GM12892 (cell line): Measurements from ENCODE around the gene HP1BP3. TPM values are rescaled to one million over a fixed set of nuclear protein-coding genes. Genes with fewer than 3 reads are reported as not detected.

Source experiments
- DNase-seq: peaks from one replicate; pipeline ENCODE4 v3.0.0; 2011; ENCODE audit not compliant: insufficient read length
- FAIRE-seq: peaks from 2 replicates; lab custom pipeline; 2011; peaks lifted over from hg19 to GRCh38; lab: Jason Lieb, UNC
- POLR2A ChIP-seq: IDR thresholded peaks from 2 replicates; pipeline ENCODE4 v1.6.1; 2011; ENCODE audit warnings: low read depth, low read length, control low read depth
- POLR2AphosphoS5 ChIP-seq: IDR thresholded peaks from 2 replicates; pipeline ENCODE4 v1.6.1; 2011; ENCODE audit warnings: low read depth, low read length, control low read depth
- TAF1 ChIP-seq: IDR thresholded peaks from 2 replicates; pipeline ENCODE4 v1.6.1; 2011; ENCODE audit warnings: low read depth, mild to moderate bottlenecking, control low read depth, low read length, borderline replicate concordance
- polyA plus RNA-seq: library from polyadenylated mRNA; unstranded; fragments of >200 nt; gene quantifications from one replicate; pipeline ENCODE4 v1.2.1, GENCODE V29; 2012; ENCODE audit warnings: missing spikeins, inconsistent platforms; ENCODE audit not compliant: missing spikeins

HP1BP3 gene, protein sequence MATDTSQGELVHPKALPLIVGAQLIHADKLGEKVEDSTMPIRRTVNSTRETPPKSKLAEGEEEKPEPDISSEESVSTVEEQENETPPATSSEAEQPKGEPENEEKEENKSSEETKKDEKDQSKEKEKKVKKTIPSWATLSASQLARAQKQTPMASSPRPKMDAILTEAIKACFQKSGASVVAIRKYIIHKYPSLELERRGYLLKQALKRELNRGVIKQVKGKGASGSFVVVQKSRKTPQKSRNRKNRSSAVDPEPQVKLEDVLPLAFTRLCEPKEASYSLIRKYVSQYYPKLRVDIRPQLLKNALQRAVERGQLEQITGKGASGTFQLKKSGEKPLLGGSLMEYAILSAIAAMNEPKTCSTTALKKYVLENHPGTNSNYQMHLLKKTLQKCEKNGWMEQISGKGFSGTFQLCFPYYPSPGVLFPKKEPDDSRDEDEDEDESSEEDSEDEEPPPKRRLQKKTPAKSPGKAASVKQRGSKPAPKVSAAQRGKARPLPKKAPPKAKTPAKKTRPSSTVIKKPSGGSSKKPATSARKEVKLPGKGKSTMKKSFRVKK
- polyA plus RNA-seq = 110 TPM

DNA sequence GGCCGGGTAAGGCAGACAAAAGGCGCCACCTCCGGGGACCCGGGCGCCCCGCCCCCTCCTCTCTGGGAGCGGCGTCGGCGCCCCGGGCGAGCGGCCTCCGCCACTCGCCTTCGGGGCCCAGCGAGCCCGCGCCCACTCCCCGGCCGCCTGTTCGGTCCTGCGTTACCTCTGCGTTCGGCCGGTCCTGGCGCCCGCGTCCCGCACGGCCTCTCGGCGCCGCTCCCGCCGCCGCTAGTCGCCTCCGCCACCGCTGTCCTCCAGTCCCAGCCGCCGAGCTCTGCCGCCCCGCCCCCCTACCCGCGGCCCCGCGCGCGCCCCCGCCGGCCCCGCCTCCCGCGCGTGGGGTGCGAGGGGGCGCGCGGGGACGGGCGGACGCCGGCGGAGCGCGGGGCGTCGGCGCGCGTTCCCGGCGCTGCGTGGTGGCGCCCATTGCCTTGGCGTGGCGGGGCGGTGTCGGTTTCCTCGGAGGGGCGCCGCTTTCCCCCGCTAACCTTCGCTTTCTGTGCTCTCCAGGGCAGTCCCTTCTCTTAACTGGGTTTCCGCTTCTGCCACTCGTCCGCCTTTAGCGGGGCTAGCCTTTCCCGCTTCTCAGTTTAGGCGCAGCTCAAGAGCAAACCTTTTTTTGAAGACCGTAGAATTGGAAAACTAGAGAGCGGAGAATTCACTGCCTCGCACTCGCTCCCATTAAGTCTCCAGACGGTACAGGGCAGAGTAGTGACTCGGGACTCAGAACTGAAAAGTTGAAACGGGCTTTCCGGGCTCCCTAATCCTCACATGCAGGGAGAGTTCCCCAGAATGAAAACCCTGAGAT, at the start of gene HP1BP3:
Gene HP1BP3, minus strand, starts transcription at position 279 of the 811 bp plus-strand sequence. CDS start 6,867 bp downstream, outside the sequence.
- DNase-seq (peak; percentile 62), FAIRE-seq (peak; percentile 87)
- TF ChIP-seq POLR2AphosphoS5 = peak; percentile 50
- peak; percentile 81 for TF ChIP-seq POLR2A
- TF ChIP-seq TAF1 = 0 out of 2 replicates have a peak, but pooled peaks have one; percentile 9

- DNase-seq (no peak), FAIRE-seq (no peak)
These were observed 49.1 kb upstream of the HP1BP3 start for GRCh38 chr1:20836230-20836629.

DNA sequence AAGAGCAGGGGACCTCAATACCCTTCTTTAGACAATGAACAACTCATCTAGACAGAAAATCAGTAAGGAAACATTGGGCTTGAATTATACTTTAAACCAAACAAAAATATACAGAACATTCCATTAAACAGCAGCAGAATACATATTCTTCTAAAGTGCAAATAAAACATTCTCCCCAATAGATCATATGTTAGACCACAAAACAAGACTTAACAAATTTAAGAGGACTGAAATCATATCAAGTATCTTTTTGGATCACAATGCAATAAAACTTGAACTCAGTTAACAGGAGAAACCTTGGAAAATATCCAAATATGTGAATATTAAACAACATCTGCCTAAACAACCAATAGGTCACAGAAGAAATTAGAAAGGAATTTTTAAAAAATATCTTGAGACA, 47.7 kb upstream of the HP1BP3 start:
- FAIRE-seq = no peak
- TF ChIP-seq POLR2A (no peak), TAF1 (no peak), POLR2AphosphoS5 (no peak)
- no peak for DNase-seq

More at GRCh38 chr1:20836230-20836629, 49.1 kb upstream of the HP1BP3 start:
- TF ChIP-seq TAF1 = no peak
- TF ChIP-seq POLR2AphosphoS5 = no peak
- TF ChIP-seq POLR2A = no peak

DNA sequence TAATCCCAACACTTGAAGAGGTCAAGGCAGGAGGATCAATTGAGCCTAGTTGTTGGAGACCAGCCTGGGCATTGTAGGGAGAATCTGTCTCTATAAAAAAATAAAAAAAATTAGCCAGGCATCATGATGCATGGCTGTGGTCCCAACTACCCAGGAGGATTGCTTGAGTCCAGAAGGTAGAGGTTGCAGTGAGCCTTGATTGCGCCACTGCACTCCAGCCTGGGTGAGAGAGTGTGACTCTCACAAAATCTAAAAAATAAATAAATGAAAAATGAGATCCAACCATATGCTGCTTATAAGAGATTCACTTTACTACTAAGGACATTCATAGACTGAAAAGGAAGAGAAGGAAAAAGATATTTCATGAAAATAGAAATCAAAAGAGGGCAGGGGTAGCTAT, 47.1 kb upstream of the HP1BP3 start:
- FAIRE-seq = no peak
- DNase-seq = no peak
- TF ChIP-seq POLR2AphosphoS5 (no peak), TAF1 (no peak), POLR2A (no peak)

GRCh38 chr1:20830378-20830777, 43.3 kb upstream of the HP1BP3 start:
- DNase-seq = no peak
- TF ChIP-seq POLR2AphosphoS5 = no peak
- no peak for TF ChIP-seq POLR2A
- TF ChIP-seq TAF1 = no peak
- no peak for FAIRE-seq

DNA sequence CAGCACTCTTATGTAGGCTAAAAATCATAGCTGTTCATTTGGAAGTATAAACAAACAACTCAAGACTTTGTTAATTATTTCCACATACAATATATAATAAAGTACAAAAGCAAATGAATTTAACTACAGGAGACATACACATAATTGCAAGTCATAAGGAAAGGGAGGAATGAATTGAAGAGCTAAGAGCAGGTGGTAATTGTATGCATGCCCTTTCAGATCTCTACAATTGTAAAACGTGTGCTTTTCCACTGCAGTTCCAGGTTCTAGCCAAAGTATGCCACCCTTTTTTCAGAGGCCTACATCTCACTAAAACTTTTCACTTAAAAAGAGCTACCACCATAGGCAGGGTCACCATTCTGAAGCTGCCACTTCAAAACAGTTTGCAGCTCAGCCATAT, 42.8 kb upstream of the HP1BP3 start:
- no peak for TF ChIP-seq TAF1
- TF ChIP-seq POLR2A = no peak
- no peak for TF ChIP-seq POLR2AphosphoS5
- FAIRE-seq (no peak), DNase-seq (no peak)

GRCh38 chr1:20829531-20829930, 42.4 kb upstream of the HP1BP3 start:
- no peak for TF ChIP-seq TAF1
- no peak for TF ChIP-seq POLR2AphosphoS5
- TF ChIP-seq POLR2A = no peak
- FAIRE-seq = no peak
- DNase-seq = no peak

DNA sequence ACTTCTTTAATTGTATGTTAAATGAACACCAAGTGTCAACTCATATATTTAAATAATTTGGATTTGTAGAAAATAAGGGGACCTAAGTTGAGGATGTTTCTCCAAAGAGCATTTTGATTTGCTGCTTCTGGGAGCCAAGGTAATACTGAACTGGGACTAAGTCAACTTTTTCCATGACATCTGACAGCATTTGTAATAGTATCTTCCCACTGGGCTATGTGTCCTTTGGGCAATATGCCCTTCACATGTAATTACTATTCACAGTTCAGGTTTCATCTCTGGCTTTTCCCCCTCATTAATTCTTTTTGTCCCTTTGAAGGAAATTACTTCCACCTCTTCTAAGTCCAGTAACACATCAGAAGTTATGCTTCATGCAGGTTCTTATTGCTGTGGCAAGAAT, 36.7 kb upstream of the HP1BP3 start:
- FAIRE-seq = no peak
- no peak for DNase-seq
- TF ChIP-seq TAF1 (no peak), POLR2AphosphoS5 (no peak), POLR2A (no peak)

- TF ChIP-seq TAF1 = no peak
- TF ChIP-seq POLR2AphosphoS5 = no peak
- no peak for TF ChIP-seq POLR2A
- no peak for DNase-seq
- no peak for FAIRE-seq
These were observed 34.4 kb upstream of the HP1BP3 start for GRCh38 chr1:20821466-20821865.

DNA sequence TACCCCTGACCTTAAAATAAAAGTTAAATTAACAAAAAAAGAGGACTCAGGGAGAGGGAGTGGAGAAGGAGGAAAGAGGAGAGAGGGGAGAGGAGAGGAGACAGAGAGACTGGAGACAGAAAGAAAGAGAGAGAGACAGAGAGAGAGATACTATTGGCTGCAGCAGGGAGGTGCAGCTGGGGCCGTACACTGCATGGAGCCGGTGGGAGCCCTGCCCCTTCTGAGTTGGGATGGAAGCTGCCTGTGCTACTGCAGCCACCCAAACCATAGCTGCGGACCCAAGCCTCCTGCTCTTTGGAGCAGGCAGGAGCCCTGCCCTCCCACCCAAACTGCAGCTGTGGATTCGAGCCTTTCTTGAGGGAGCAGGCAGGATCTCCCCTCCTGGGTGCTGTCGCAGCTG, 32.7 kb upstream of the HP1BP3 start:
- TF ChIP-seq TAF1 (no peak), POLR2A (no peak), POLR2AphosphoS5 (no peak)
- FAIRE-seq = no peak
- no peak for DNase-seq

DNA sequence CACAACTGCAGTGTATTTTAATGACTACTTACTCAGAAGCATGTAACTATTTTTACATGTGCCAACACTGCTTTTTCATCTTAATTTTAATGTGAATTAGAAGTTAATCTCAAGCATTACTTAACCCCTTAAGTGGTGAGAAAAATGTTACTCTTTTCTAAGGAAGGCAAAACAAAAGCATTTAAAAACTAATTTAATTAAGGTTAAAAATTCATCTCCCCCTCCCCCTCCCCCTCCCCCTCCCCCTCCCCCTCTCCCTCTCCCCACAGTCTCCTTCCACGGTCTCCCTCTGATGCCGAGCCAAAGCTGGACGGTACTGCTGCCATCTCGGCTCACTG, 27.4 kb upstream of the HP1BP3 start:
- FAIRE-seq (no peak), DNase-seq (no peak)
- TF ChIP-seq TAF1 = no peak
